Stimulated activated naive CD8-positive, alpha-beta T cell treated with anti-CD3 and anti-CD28 coated beads, Interleukin-15, Interleukin-2, amounts not matched to agents 100 U/mL and 50 U/mL, for 24 hours (primary cell): ENCODE measurements around the gene RNASEH2B.

ENCODE experiments used
- ATAC-seq: fragments of 150-1000 bp; cut with Tn5 transposase; one replicate; pipeline ENCODE4 v1.10.0; 2021
- DNase-seq: peaks from one replicate; pipeline ENCODE4 v3.0.0; 2021

Gene RNASEH2B

DNA sequence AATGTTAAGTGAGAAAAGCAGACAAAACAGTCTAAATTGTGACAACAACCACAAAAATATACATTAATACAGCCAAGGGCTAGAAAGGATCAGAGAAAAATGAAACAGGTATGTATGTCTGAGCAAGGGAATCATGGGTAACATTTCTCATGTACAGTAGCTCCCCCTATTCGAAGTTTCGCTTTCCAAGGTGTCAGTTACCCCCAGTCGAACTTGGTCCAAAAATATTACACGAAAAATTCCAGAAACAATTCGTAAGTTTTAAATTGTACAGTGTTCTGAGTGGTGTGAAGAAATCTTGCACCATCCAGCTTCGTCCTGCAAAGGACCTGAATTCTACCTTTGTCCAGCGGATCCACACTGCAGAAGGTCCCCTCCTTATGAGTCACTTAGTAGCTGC, 1.8 kb upstream of the RNASEH2B start:
- ATAC-seq (no peak), DNase-seq (no peak)

DNA sequence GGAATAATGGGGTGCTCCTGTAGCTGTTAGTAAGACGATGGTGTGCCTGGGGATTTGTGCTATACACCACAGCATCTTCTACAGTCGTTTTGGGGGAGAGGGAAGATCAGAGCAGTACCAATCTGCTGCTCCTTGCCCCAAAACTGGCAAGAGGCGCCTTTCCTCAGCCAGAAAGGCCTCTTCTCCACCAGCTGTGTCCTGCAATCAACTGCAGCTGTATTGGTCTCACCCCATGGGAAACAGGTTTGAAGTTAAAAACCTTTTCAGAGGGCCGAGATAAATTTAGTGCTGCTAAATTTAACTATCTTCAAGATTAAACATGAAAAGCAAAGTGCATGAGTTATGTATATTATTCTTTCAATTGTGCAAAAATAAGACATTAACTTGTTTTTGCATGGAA, 1.2 kb upstream of the RNASEH2B start:
- no peak for ATAC-seq
- no peak for DNase-seq

DNA sequence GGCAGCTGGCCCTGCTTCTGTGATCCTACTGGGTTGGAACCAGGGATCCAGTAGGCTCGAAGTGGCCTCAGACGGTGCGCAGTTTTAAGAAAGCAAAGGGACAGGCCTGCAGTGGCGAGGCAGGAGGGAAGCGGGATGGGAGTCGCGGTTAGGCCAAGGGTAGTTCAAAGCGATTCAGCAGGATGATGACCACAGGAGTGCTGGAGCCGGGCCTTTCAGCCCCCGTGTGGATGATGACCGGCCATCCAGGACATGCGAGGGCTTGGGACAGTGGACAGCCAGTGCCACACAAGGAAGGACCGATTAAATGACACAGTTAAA, 854 bp downstream of the RNASEH2B start:
- peak; percentile 1 for ATAC-seq
- DNase-seq, result no peak

DNA sequence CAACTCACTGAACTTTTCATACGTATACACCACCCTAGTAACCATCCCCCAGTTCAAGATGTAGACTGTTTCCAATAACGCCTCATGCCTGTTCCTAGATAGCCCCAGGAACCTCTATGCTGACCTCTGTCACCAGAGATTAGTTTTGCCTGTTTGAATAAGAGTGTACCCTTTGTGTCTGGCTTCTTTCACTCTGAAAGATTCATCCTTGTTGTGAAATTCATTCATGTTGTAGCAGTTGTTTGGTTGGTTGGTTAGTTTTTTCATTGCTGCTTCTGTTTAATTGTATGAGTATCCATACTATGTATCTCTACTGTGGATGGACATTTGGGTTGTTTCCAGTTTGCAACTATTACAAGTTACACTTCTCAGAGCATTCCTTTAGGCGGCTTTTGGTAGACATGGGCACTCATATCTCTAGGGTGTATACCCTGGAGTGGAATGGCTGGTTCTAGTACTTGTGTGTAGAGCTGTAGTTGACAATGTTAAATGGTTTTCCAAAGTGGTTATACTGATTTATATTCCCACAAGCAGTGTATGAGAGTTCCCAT, 1.6 kb downstream of the RNASEH2B start:
- DNase-seq (no peak), ATAC-seq (no peak)

DNA sequence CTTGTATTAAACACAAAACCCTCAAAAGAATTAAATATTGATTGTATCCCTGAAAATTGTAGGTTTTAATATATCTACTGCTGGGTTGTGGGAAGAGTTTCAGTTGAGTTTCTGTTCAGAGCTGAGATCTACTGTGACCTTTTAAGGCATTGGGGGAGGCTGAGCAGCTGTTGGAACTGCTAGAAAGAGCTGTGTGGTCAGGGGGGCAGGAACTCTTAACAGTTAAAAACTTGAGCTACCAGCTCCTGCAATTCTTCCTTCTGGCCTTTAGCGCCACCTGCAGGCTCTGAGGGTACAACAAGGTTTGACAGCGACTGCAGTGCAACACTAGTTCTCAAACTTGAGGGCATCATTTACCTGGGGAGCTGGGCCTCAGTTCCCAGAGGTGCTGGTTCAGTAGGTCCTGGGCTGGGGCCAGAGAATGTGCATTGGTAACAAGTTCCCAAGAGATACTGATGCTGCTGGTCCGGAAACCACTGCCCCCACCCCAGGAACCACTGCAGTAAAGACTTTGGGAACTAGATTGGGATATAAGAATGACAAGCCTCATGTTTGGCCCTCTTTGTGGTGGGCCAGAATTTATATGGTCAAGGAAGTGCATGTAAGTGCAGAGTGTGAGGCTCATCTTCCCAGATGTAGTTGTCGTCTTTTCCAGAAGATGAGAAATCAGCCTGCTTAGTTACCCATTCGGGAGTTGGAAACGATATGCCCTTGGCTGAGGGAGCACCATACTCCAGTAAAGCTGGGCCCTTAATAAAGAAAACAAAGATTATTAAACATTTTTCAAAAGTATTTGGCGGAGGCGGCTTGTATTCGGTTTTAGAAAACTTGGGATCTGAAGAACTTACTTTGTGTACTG, 2.6 kb downstream of the RNASEH2B start:
- ATAC-seq (peak; percentile 71), DNase-seq (peak; percentile 96)

DNA sequence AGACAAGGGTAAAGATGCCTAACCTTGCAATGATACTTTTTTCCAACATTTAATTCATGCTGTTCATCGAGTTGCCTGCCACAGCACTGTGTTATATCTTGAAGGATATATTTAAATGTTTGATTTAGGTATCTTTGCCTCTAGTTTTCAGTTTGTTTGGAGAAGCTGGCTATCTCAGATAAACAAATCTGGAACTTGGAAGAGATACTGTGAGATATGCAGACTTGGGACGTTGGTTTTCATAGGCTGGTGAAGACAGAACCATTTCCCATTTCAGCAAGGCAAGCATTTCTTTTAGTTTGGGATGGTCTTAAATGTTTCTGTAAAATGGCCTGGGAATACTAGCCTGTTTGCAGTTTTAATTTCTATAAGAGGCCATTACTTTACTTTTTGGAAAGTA, 3.3 kb downstream of the RNASEH2B start:
- DNase-seq, result no peak
- ATAC-seq, result no peak

DNA sequence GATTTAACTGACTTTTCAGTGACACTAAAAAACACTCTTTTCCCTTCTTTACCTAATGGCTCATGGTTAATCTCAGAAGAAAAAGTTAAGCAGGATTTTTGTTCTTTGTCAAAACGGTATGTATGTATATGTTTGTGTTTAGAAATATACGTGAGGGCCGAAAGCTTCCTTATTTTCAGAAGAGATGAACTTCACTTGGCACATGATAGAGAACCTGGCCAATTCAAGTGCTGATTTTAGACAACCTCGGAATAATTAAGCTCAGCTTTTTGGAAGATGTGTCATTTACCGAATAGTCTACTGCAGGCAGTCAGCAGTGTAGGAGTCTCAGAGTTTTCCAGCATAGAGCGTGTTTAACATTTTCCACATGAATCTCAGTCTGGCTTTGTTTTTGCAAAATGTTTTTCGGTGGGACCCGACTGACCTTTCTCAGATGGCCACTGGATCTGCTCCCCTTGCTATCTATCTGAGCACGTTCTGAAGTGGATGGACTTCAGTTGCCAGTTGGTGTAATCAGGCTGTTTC, 4.6 kb downstream of the RNASEH2B start:
- DNase-seq (no peak), ATAC-seq (no peak)

DNA sequence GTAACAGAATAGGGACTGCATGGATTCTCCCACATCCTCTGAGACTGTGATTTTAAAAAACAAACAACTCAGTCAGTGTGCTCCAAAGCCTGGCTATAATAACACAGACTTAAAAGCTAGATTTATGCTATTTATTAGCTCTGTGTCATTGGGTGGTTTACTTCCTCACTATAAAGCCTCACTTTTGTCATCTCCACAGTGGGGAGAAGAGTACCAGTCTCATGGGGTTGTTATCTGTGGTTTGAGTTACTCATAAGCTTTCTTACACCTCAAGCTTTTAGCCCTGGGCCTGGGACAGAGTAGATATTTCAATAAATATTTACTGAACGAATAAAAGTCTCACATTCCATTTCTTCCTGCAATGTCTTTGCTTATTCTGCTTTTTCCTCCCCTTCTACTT, 5.3 kb downstream of the RNASEH2B start:
- ATAC-seq (peak; percentile 66), DNase-seq (no peak)

DNA sequence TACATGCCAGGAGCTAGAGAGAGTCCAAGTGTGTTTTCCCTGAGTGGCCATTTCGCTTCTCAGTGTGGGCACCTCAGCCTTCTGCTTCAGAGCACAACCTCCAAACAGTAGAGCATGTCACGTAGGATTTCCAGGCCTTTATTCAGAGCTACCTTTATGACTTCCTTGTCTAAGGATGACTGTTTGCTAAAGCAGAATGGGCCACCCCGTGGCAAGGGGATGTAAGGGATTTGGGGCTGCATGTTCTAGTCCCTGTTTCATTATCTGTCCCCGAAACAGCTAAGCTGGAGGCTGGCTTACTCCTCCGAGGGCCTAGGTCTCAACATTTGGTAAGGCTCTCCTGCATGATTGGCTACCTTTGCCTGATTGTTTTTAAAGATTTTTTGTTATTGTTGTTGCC, 6.0 kb downstream of the RNASEH2B start:
- ATAC-seq (peak; percentile 21), DNase-seq (peak; percentile 35)

DNA sequence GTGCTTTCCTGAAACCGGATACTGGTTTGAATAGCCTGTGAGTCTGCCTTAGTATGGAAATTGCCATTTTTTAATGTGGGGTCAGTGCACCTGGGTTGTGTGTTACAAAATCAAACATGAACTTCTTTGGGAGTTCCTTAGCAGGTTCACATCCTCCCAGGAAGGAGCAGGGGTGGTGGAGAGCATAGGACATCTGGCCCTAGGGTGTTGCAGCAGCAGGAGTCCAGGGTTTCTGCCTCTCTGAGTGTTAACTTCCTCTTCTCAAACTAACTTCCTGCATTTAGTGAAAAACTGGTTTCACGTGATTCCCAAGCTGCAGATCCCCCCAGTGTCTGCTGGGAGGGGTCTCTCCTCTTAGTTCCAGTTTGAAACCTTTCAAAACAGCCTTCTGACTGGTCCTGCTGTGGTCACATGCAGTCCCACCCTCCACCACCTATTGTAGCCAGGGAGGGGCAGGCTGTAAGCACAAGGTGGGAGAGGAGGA, 7.2 kb downstream of the RNASEH2B start:
- no peak for DNase-seq
- ATAC-seq, result no peak

DNA sequence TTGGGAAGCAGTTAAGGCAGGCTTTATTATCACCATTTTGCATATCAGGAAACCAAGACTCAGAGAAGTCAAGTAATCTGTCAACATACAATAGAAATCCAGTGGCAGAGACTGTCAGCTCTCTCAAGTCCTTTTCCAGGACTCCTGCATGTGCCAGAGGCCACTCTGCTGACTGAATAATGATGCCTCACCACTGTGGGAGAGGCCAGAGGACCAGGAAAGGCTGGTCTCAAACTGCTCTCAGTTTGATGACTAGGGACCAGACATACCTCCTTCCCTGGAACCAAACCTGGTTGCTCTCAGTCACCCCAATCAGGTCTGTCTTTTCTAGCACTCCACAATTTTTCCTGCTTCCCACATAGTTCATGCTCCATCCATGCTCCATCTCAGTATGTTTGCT, 8.0 kb downstream of the RNASEH2B start:
- no peak for ATAC-seq
- DNase-seq, result no peak

DNA sequence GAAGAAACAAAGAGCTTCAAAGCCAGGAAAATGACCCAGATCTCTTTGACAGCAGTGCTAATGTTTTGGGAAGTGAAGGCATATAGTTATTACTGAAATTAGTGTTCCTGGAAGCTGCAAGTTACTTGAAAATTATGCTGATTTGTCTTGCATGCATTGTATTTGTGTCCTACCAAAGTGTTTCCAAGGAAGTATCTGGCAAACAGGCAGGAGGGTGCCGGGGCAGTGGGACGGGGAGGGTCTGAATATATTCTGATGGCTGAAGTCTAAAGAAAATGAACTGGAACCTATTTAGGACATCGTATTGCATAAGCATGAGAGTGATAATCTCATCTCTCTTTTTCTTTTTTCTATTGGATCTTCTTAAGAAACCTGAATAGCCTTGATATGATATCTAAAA, 9.0 kb downstream of the RNASEH2B start:
- no peak for ATAC-seq
- no peak for DNase-seq

DNA sequence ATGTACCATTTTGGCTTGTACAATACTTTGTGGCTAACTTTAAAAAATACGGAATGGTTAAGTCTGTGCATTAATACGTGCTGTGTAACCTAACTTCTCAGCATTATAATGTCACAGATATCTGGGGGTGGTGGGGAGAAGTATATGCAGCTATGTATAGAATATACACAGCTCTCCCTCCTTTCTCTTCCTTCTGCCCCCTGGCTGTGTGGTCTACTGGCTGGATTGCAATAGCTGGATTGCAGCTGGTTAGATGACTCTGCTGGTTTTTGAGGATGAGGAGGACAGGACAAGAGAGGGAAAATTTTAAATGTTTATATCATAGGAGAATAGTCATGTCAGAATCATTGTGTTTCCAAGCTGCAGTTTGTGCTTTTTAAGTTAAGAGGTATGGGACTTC, 9.7 kb downstream of the RNASEH2B start:
- DNase-seq, result no peak

DNA sequence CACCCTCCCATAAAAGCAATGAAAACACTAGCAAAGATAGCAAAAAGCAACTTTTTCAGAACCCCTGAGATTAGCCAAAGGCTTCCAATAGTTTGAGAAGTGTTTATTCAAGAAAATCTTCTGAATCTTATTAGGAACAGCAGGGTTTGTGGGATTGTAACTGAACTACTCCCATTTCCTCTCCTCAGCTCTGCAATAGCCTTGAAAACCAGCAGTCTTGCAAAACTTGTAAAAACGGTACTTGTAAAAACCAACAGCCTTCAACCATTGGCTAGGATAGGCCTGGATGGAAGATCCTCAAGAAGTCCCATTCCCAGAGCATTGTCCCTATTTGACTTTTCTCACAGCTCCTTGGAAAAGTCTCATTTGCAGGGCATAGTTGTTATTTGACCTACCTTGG, 12.1 kb downstream of the RNASEH2B start:
- no peak for ATAC-seq
- DNase-seq, result no peak

More for the DNA sequence above, 9.7 kb downstream of the RNASEH2B start:
- ATAC-seq, result no peak

DNA sequence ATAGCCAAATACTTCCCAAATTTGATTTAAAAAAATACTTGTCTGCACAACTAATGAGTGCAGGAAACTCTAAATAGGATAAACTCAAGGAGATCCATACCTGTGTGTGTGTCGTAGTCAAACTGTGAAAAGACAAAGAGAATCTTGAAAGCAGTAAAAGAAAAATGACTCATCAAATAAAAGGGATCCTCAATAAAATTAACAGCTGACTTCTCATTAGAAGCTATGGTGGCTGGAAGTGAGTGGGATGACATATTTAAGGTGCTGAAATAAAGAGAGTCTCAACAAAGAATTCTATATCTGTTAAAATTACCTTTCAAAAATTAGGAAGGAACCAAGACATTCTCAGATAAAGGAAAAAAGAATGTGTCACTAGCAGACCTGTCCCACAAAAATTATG, 13.7 kb downstream of the RNASEH2B start:
- DNase-seq (no peak), ATAC-seq (no peak)

DNA sequence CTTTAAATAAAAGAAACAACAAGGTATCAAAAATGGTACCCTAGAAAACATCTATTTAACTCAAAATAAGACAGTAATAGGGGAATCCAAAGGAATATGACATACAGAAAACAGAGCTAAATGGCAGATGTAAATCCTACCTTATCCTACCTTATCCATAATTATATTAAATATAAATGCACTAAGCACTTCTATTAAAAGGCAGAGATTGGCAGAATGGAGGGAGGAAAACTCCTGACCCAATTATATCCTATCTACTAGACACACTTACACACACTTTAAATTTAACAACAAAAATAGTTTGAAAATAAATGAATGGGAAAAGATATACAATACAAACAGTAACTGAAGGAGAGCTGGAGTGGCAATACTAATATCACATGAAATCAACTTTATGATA, 14.4 kb downstream of the RNASEH2B start:
- DNase-seq, result no peak
- ATAC-seq, result no peak

DNA sequence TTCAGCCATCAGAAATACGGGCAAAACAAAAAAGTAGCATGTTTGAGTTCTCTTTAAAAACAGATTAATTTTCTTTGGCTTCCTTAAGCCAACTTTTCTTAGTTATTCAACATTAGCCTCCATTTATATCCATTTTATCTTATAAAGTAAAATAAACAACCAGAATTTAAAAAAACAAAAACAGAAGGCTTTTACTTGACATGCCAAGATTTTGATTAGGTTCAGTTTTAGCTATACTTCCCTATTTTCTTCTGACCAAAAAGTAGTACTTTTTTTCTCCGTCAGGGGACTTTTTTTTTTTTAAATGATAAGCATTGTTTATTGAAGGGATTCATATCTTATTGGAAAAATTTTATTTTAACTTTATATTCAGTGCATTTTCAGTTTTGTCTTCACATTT, 18.1 kb downstream of the RNASEH2B start:
- DNase-seq (no peak), ATAC-seq (no peak)

DNA sequence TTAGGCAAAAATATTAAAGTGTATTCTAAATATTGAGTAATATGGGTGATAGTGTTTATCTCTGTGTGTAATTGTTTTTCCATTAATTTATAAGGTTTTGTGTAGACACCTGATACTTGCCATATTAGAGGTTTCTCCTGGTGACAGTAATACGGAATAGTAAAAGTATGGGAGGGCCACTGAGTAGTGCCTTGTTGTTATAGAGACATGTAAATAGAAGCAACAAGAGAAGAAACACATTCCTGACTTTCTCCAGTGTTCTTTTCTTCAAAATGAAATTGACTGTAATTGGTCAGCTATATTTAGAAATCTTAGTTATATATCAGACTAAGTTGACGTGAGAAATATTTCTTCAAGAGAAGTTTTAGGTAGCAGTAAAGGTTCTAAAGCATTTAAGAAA, 18.5 kb downstream of the RNASEH2B start:
- no peak for DNase-seq
- no peak for ATAC-seq

DNA sequence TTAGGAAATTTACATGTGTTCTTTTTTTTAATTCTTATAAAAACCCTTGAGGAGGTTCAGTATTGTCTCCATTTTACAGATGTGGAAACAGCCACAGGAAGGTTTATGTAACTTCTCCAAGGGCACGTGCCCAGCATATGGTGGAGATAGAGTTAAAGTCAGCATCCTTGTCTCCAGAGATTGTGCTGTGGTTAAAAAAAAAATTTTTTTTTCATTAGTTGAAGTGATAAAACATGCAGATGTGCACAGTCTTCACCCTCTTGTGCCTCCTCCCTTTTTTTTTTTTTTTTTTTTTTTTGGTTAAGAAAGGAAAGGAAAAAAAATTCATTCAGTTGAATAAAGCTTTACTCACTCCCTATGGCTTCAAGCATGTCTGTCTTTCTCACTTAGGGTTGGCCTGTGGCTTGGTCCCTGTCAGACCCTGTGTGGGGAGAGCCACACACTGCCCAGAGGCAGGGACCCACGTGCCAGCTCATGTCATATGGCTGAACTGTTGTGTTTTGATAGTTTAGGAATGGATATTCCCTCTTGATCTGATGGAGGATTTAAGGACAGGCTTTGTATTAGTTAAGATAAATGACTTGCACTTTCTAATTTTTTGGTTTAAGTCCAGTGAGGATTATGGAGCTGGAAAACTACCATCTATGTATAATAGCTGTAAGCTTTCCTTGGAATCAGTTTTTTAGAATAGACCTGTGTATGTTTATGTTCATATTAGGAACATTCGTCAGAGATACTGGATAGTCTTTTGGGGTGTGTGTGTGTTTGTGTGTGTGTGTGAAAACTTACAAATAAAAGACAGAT, 19.3 kb downstream of the RNASEH2B start:
- ATAC-seq (no peak), DNase-seq (no peak)

DNA sequence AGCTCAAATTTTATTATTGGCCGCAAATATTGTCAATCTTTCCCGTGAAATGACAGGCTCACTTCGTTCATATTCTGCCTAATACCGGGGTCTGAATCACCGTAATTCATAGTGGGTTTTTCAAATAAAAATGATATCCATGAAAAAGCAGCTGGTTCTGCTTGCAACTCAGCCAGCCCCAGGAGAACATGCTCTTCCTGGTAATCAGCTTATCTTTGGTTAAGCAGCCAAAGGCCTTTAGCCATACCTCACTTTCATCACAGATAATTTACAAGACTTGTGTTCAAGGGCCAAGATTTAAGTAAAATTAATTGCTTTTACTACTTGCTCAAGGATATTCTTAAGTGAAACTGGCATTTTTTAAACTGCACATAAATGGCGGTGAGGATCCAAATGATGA, 22.5 kb downstream of the RNASEH2B start:
- DNase-seq, result no peak
- no peak for ATAC-seq

DNA sequence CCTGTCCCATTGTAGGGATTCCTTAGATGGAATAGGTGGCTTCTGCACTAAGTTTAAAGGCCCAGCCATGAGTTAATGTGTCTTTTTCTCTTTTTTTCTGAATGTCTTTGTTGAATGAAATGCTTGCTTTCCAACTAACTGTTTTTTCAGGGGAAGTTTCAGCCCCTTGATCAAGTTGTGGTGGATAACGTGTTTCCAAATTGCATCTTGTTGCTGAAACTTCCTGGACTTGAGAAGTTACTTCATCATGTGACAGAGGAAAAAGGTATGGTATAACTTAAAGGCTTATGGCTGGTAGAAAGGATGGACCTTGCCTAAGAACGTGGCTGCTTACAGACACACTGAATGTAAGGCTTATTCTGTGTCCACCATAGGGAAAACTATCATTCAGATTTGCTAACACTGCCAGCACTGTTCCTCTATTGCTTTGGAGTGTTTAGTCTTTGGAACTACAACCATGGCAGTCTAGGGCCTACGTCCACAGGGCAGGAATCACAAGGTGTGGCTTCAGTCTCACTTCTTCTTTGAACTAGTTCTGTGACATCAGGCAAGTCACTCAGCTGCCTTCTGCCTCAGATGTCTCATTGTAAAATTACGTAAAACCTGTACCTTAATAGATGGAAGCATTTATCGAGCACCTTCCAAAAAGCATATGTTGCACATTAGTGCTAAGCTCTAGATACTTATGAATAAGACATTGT, 25.3 kb downstream of the RNASEH2B start:
- DNase-seq (no peak), ATAC-seq (no peak)

DNA sequence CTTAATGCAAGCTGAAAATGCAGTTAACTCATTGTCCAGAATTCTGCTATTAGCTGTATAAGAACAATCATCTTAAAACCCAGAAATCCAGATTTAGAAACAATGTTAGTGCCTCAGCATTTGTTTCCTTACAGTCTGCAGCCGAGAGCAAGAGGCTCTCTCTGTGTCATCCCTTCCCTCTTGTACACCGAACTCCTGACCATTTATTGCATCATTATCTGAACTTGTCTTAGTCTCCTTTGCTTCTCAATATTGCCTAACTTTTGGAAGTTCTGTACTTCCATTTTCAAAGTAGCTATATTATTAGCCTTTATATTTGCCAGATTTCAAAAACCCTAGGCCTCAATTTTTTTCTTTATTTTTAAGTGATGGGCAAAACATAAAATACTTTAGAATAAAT, 27.1 kb downstream of the RNASEH2B start:
- DNase-seq, result no peak
- no peak for ATAC-seq
